Ovary (tissue), 9 donors: Measurements from ENCODE around the gene CENPU. TPM values are rescaled to one million over a fixed set of nuclear protein-coding genes. Genes with fewer than 3 reads are reported as not detected.

Source experiments
- DNase-seq, 5 donors: peaks; one replicate each; pipeline ENCODE4 v3.0.0-alpha.2; 2019 to 2020
- H3K27ac ChIP-seq, 2 donors: fragments of 200-600 bp; one replicate each; pipeline versions ENCODE4 v1.5.1 to v1.8.0; 2019 to 2022
- H3K27me3 ChIP-seq: fragments of 200-600 bp; one replicate; pipeline ENCODE4 v1.8.0; 2022
- H3K36me3 ChIP-seq: fragments of 200-600 bp; sonication (generic); one replicate; pipeline ENCODE4 v1.5.1; 2019
- H3K4me1 ChIP-seq: one replicate; pipeline ENCODE4 v1.8.1; 2013; ENCODE audit warnings: mild to moderate bottlenecking, moderate library complexity; ENCODE audit not compliant: insufficient read depth
- H3K4me3 ChIP-seq: fragments of 200-600 bp; sonication (generic); one replicate; pipeline ENCODE4 v1.5.1; 2017
- H3K9me3 ChIP-seq, 2 donors: fragments of 200-600 bp in 1 of 2; sonication (generic) in 1 of 2; one replicate each; pipeline versions ENCODE4 v1.5.1 to v1.8.1; 2013 to 2019; ENCODE audit warnings: mild to moderate bottlenecking in 1 of 2, moderate library complexity in 1 of 2
- CTCF ChIP-seq, 3 donors: fragments of 450-650 bp in 2 of 3; fragments of 200-600 bp in 1 of 3; IDR thresholded peaks; one replicate each; pipeline versions ENCODE4 v1.5.1 to v1.8.0; 2016 to 2022; ENCODE audit warnings: antibody characterized with exemption in 3 of 3, mild to moderate bottlenecking in 1 of 3
- EP300 ChIP-seq: sonication (generic); formaldehyde crosslinking; IDR thresholded peaks from one replicate; pipeline ENCODE4 v1.6.1; 2017; ENCODE audit warnings: antibody characterized with exemption
- POLR2A ChIP-seq: fragments of 450-650 bp; IDR thresholded peaks from one replicate; pipeline ENCODE4 v1.6.1; 2017; ENCODE audit warnings: antibody characterized with exemption, mild to moderate bottlenecking, moderate library complexity
- WGBS, 3 donors: extraction: QIAGEN DNeasy Blood & Tissue Kit in 1 of 3; methylation state at CpG; one replicate each; pipeline versions ENCODE4 v1.1.5 to v1.1.7; 2013 to 2017; 5-methylcytosine and 5-hydroxymethylcytosine counted together
- intact Hi-C, 4 donors: fragments of 100-400 bp; cut with DNase I; formaldehyde crosslinking; loops; one replicate each; pipeline versions ENCODE4 v1.11.0 to v1.15.1; 2022 to 2023
- polyA plus RNA-seq, 2 donors: library from polyadenylated mRNA; stranded (reverse); fragments of 200-250 nt in 1 of 2; fragments of 350-450 nt in 1 of 2; fragmentation: Illumina TruSeq in 1 of 2; extraction: RNeasy Lipid Tissue Mini Kit (QIAGEN cat#74804) in 1 of 2; gene quantifications; one replicate each; pipeline ENCODE4 v1.2.3, GENCODE V29; 2013 to 2014
- total RNA-seq, 7 donors: library from RNA; depleted of rRNA in 2 of 7; stranded (reverse); fragments of >200 nt in 2 of 7; fragmentation: NEBNext Ultra II Directional in 3 of 7; extraction: Animal tissue kit (Norgen Biotek cat#: 25700) in 3 of 7; gene quantifications; one replicate each; pipeline versions ENCODE4 v1.1.0 to v1.2.4, GENCODE V29; 2016 to 2023
- donor health status: DM: no; HTN: no; CAD: no; lungs with moderate emphysema.
- donor health status: DM: no; HTN: no; CAD: no.
- donor health status: Bipolar disorder and iron deficiency.
- donor health status: DM: yes; HTN: yes; CAD: no.
- donor health status: DM: no; HTN: no; CAD: no.
- donor health status: DM: yes; HTN: yes; CAD: no.

Gene CENPU
- total and polyA plus RNA-seq, 9 donors: 0.34 to 3.4 (median 0.94) TPM

- TF ChIP-seq POLR2A (no peak), EP300 (no peak), CTCF (IDR thresholded peaks at IDR 0.05) (no peak)
- Histone ChIP-seq H3K4me1 (no peaks in the 10 kb centered on the region), H3K27ac (no peak overlapping the region), H3K27me3 (no peaks in the 10 kb centered on the region), H3K4me3 (no peak overlapping the region), H3K9me3 (no peaks in the 10 kb centered on the region), H3K36me3 (no peaks in the 10 kb centered on the region)
- WGBS, 3 donors: 44 to 85% (median 45%) methylated on average over 2 of the region's 2 CpGs
- intact Hi-C loops: no loop called here
- no peak for DNase-seq
These were observed 20.0 kb downstream of the CENPU start for GRCh38 chr4:184713887-184714286.

GRCh38 chr4:184712322-184712721, 21.6 kb downstream of the CENPU start:
- no peak for TF ChIP-seq EP300
- no peak for TF ChIP-seq CTCF (IDR thresholded peaks at IDR 0.05)
- no peak for TF ChIP-seq POLR2A
- DNase-seq: no peak
- Histone ChIP-seq H3K4me3 (no peak overlapping the region), H3K9me3 (no peaks in the 10 kb centered on the region), H3K27me3 (no peaks in the 10 kb centered on the region), H3K4me1 (no peaks in the 10 kb centered on the region), H3K27ac (no peak overlapping the region), H3K36me3 (no peaks in the 10 kb centered on the region)
- intact Hi-C loops: no loop called here

GRCh38 chr4:184706453-184706852, 27.4 kb downstream of the CENPU start:
- intact Hi-C loops: no loop called here
- Histone ChIP-seq H3K27ac (no peak overlapping the region), H3K4me3 (no peak overlapping the region), H3K27me3 (no peaks in the 10 kb centered on the region), H3K4me1 (no peaks in the 10 kb centered on the region), H3K9me3 (no peaks in the 10 kb centered on the region), H3K36me3 (no peaks in the 10 kb centered on the region)
- TF ChIP-seq EP300: no peak
- no peak for TF ChIP-seq POLR2A
- TF ChIP-seq CTCF (IDR thresholded peaks at IDR 0.05): no peak
- 91 to 93% (median 91%) methylated on average over 1 of the region's 1 CpG for WGBS, 3 donors
- DNase-seq: no peak

- DNase-seq: no peak
- no peak for TF ChIP-seq POLR2A
- no peaks in the 10 kb centered on the region for H3K9me3 ChIP-seq
- WGBS, 3 donors: 88 to 92% (median 92%) methylated on average over 5 of the region's 5 CpGs
- intact Hi-C loops: no loop called here
- no peaks in the 10 kb centered on the region for H3K36me3 ChIP-seq
- H3K4me1 ChIP-seq: no peaks in the 10 kb centered on the region
- no peak overlapping the region for H3K4me3 ChIP-seq
- H3K27ac ChIP-seq: no peak overlapping the region
- H3K27me3 ChIP-seq: no peaks in the 10 kb centered on the region
These were observed 28.2 kb downstream of the CENPU start for GRCh38 chr4:184705692-184706091.

- intact Hi-C loops: no loop called here
- Histone ChIP-seq H3K4me1 (no peaks in the 10 kb centered on the region), H3K27me3 (no peaks in the 10 kb centered on the region), H3K4me3 (no peak overlapping the region), H3K36me3 (no peaks in the 10 kb centered on the region), H3K9me3 (no peaks in the 10 kb centered on the region), H3K27ac (no peak overlapping the region)
- TF ChIP-seq EP300 (no peak), POLR2A (no peak), CTCF (IDR thresholded peaks at IDR 0.05) (no peak)
- no peak for DNase-seq
- WGBS, 3 donors: 93 to 97% (median 96%) methylated on average over 2 of the region's 2 CpGs
These were observed 31.8 kb downstream of the CENPU start for GRCh38 chr4:184702114-184702513.
